GM19035 (cell line): ENCODE results near the gene ENAM.
A peak's percentile ranks its signal among the peaks of the same experiment; 100 is the strongest.
"Not testable (repeated sequence)": the region's sequence is repeated elsewhere in the genome, so short reads cannot be mapped to it uniquely, and the experiment has no call there.

Source experiments
- ATAC-seq: cut with Tn5 transposase; IDR thresholded peaks from one replicate; pipeline ENCODE4 v1.9.1; 2021; ENCODE audit not compliant: unreplicated experiment

ENAM gene

GRCh38 chr4:70627620-70628019 lies 924 bp upstream of the ENAM start:
- no peak for ATAC-seq

- ATAC-seq = peak; percentile 61
These were observed 1.0 kb downstream of the ENAM start for GRCh38 chr4:70629469-70630090.

DNA sequence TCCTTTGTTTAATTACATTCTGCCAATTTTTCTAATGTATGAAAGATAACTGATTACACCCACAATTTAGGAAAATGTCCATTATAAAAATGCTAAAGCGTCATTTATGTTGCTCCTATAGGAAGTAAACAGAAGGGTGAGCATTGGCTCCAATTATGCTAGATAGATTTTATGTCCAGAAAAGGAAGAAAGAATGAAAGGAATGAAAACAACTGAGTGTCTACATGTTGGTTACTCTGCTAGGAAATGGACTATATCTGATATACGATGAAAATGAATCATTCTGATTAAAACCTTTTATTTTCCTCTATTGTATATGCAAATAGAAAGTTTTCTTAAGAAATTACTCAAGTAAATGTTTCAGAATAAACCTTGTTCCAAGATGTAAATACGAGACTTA lies 1.6 kb downstream of the ENAM start:
- no peak for ATAC-seq

DNA sequence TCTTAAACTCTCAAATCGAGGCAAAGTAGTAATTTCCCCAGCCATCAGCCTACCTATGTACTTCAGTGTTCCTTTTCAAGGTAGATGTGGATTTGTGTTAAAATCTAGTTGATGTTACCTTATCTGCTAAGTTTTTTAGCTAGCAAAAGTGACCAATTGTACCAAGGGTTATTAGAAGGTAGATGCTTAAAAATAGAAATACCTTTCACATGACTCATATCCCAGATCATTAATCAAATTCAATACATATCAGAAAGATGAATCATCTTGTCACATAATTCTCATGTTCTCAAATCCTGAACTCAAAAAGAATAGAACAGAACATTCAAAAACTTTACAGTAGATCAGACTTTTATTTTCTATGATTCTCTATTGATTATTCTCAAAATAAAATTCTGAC lies 3.5 kb downstream of the ENAM start:
- no peak for ATAC-seq

- no peak for ATAC-seq
These were observed 5.9 kb downstream of the ENAM start for GRCh38 chr4:70634482-70634881.

GRCh38 chr4:70637239-70637913 lies 8.8 kb downstream of the ENAM start:
- no peak for ATAC-seq

DNA sequence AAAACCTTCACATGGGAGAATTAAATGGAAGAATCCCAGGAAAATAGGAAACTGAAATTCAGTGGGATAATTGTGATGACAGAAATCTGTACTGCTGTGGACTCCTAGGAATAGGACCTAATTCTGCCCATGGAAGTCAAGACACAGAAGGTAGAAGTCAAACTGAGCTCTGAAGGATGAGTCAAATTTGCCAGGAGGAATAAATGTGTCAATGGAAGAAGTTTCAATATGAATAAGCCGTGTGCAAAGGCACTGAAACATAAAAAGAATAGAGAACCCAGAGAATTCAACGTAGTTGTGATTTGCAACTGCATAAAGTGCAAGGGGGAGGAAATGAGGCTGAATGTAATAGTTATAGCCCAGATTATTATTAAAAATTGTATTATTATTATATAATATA lies 11.6 kb downstream of the ENAM start:
- no peak for ATAC-seq

- not testable (repeated sequence) for ATAC-seq
These were observed 22.2 kb downstream of the ENAM start for GRCh38 chr4:70650741-70651140.

- peak; percentile 39 for ATAC-seq
These were observed 23.4 kb downstream of the ENAM start for GRCh38 chr4:70651864-70652506.

- no peak for ATAC-seq
These were observed 26.1 kb downstream of the ENAM start for GRCh38 chr4:70654605-70655011.

DNA sequence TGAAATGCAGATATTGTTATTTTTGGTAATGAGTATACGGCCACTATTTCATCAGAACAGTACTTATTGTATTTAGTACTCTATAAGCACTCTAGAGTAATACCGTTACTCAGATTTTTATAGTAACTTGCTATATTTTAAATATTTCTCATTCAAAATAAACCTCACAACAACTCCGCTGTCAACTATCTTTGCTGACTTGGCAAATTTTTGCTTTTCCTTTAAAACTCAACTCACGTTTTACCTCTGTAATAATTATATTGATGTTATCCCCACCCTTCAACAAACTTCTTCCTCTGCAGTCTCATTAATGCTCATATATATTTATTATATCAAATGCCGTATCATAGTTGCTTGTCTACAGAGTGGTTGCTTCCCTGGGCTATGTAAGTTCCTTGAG lies 28.8 kb downstream of the ENAM start:
- no peak for ATAC-seq

DNA sequence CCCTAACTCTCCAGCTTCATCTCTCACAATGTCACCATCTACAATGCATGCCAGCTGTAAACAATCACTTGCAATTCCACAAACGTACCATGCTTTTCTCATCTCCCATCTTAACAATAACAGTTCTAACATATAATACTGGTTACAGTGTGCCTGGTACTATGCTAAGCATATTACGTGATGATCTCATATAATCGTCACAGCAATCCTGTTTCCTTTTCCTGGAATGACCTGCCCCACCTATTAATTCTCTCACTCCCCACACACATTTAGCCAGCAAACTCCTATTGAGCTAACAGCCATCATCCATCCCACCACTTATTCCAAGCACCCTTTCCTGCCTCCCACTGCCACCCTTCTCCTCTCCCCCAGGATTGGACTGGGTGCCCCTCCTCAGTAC lies 29.9 kb downstream of the ENAM start:
- ATAC-seq = no peak

DNA sequence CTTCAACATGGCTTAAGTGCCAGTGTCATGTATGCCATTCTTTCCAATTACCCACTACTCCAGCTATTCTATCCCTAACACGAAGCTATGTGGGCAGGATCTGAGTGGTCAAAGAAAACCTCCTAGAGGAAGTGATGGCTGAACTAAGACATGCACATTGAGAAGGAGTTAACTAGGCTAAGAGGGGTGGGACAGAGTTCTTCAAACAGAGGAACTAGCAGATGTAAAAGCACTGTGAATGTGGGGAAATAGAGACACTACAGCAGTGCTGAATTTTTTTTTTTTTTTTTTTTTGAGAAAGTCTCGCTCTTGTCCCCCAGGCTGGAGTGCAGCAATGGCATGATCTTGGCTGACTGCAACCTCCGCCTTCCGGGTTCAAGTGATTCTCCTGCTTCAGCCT lies 31.6 kb downstream of the ENAM start:
- no peak for ATAC-seq

DNA sequence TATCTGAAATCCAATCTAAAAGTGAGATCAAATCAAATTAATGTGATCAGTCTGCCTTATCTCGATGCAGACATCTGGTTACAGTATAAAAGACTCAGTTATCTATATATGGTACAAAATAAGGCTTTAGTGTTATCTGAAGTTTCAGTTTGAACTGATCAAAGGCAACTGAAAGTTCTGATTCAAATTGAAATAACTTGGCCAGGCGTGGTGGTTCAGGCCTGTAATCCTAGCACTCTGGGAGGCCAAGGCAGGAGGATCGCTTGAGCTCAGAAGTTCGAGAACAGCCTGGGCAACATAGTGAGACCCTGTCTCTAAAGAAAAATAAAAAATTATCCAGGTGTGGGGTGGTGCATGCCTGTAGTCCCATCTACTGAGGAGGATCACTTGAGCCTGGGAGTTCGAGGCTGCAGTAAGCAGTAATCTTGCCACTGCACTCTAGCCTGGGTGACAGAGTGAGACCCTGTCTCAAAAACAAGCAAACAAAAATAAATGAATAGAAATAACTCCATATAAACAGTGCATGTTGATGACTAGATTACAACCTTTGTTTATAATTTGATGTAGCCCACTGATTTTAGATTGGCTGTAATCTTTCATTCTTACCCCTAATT lies 32.9 kb downstream of the ENAM start:
- peak; percentile 74 for ATAC-seq

DNA sequence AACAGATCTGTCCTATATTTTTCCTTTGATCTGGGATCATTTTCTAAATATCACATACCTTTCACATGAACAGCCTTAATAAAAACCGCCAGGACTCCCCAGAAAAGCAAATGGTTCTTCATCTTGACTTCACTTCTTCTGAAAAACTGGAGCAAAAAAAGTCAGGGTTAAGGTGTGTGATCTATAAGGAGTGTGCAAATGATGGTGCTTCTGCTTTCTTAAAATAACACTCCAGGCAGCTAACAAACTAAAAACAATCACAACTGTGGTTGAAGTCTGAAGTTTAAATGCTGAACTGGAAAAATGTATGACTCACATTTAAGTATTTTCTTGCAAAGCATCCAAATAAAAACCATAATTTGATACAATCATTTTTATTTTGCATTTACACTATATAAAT lies 37.8 kb downstream of the ENAM start, which contains the start of gene JCHAIN:
TSS of gene JCHAIN (minus strand) at position 140 of the 400 bp plus-strand sequence. CDS start at position 122, 18 bp downstream.
- ATAC-seq = peak; percentile 61

GRCh38 chr4:70667740-70668535 lies 39.4 kb downstream of the ENAM start:
- peak; percentile 52 for ATAC-seq

DNA sequence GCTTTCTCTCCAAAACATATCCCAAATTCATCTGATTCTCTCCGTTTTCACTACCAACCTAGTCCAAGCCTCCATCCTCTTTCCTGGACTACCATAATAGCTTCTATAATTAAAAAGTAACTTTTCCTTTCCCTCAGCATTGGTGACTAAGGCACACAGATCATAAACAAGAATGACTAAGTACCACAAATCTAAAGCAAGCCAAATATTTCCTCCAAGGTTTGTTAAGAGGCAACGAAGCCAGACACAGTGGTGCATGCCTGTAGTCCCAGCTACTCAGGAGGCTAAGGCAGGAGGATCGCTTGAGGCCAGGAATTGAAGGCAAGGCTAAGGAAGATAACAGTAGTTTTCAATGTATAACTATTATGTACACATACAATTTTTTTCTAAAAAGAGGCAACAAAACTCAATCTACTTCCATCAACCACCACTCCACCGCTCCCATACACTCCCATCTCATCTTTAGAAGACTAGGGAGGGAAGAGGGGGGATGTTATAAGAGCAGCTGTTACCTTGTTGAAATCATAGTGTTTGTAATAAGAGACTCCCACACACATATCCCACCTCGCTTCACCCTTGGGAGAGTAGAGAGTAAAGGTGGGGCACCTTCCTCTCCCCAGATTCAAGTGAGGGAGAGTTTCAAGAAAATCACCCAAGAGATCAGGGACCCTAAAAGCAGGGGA lies 41.9 kb downstream of the ENAM start:
- ATAC-seq = no peak

DNA sequence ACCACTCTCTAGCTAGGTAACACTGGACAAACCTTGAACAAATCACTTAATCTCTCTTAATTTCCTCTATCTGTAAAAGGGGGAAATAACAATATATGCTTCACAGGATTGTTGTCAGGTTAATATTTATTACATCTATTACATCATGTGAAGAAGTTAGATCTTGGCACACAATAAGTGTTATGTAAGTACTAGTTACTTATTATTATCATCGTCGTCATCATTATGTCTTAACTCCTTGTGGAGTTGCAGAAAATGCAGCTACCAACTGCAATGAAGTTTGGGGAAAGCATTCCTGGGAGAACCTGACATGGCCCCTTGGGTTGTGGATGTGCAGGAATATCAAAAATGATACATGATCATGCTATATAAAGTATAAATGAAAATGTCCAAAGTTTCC lies 42.5 kb downstream of the ENAM start:
- ATAC-seq = no peak

- ATAC-seq = no peak
These were observed 45.6 kb downstream of the ENAM start for GRCh38 chr4:70674191-70674590.

DNA sequence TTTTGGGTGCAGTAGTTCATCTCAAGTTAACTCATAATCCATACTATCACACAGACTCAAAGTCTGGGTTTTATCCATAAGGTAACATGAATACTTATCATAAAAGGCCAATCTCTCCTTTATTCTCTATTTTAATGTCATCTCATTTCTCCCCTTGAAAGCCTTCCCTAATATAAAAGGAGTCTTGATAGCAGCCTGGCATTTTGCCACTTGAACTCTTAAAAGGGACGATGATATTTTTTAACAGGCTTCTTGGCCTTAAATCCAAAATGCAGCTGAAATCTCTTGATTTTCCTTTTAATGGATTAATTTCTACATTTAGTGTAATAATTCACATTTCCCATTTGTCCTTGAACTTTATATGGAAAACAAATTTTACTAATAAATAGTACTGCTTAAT lies 46.2 kb downstream of the ENAM start:
- no peak for ATAC-seq
